WTC11 (cell line): ENCODE measurements around the gene TBL1Y. TPM values are rescaled to one million over a fixed set of nuclear protein-coding genes. Genes with fewer than 3 reads are reported as not detected.

Experiments
- ATAC-seq: fragments of 200-7000 bp; cut with Tn5 transposase; 2 replicates; pipeline ENCODE4 v1.10.0; 2021; ENCODE audit warnings: mild to moderate bottlenecking, moderate library complexity
- CTCF ChIA-PET: fragments of 300-600 bp; sonication (Branson Sonifier 250); formaldehyde crosslinking; loops from one replicate; lab custom pipeline; 2021; ENCODE audit warnings: antibody characterized with exemption; lab: Charles Lee
- POLR2A ChIA-PET: fragments of 350-600 bp; sonication (Branson Sonifier 250); formaldehyde crosslinking; loops from one replicate; lab custom pipeline; 2021; ENCODE audit warnings: antibody characterized with exemption; lab: Charles Lee
- DNase-seq: peaks from one replicate; pipeline ENCODE4 v3.0.0; 2021; ENCODE audit warnings: low spot score
- H3K27ac Mint-ChIP-seq: 2 replicates; pipeline ENCODE4 v1.8.0; 2021; ENCODE audit warnings: mixed read lengths
- H3K27me3 Mint-ChIP-seq: 2 replicates; pipeline ENCODE4 v1.8.0; 2021; ENCODE audit warnings: low read depth, mild to moderate bottlenecking, moderate library complexity, mixed read lengths
- H3K36me3 Mint-ChIP-seq: 2 replicates; pipeline ENCODE4 v1.8.0; 2021; ENCODE audit warnings: mixed read lengths
- H3K4me1 Mint-ChIP-seq: 2 replicates; pipeline ENCODE4 v1.8.0; 2022; ENCODE audit warnings: mixed read lengths
- H3K4me3 Mint-ChIP-seq: 2 replicates; pipeline ENCODE4 v1.8.0; 2021; ENCODE audit warnings: mild to moderate bottlenecking, moderate library complexity, mixed read lengths
- H3K9me3 Mint-ChIP-seq: 2 replicates; pipeline ENCODE4 v1.8.0; 2021; ENCODE audit warnings: mixed read lengths
- AFF4 ChIP-seq: sonication (generic); formaldehyde crosslinking; IDR thresholded peaks from 2 replicates; pipeline ENCODE4 v1.8.1; 2023; ENCODE audit warnings: mild to moderate bottlenecking, missing genetic modification reagents, borderline replicate concordance
- ATF3 ChIP-seq: sonication (generic); formaldehyde crosslinking; conservative IDR thresholded peaks from 2 replicates; pipeline ENCODE4 v1.8.1; 2022; ENCODE audit warnings: mild to moderate bottlenecking, missing genetic modification reagents
- CDX4 ChIP-seq: fragments of 250-450 bp; sonication (Bioruptor Pico); IDR thresholded peaks from 2 replicates; pipeline ENCODE4 v1.9.0; 2021; ENCODE audit warnings: moderate library complexity, mild to moderate bottlenecking, inconsistent platforms, borderline replicate concordance
- EMX1 ChIP-seq: fragments of 250-450 bp; sonication (Bioruptor Pico); IDR thresholded peaks from 2 replicates; pipeline ENCODE4 v1.8.0; 2021; ENCODE audit warnings: mild to moderate bottlenecking
- ESRRA ChIP-seq: sonication (generic); formaldehyde crosslinking; IDR thresholded peaks from 2 replicates; pipeline ENCODE4 v1.8.1; 2022; ENCODE audit warnings: mild to moderate bottlenecking, missing genetic modification reagents, borderline replicate concordance
- FOXP1 ChIP-seq: sonication (generic); formaldehyde crosslinking; IDR thresholded peaks from 2 replicates; pipeline ENCODE4 v1.8.0; 2022; ENCODE audit warnings: missing genetic modification reagents, mild to moderate bottlenecking, moderate library complexity, borderline replicate concordance
- GABPB1 ChIP-seq: sonication (generic); formaldehyde crosslinking; IDR thresholded peaks from 2 replicates; pipeline ENCODE4 v1.8.1; 2023; ENCODE audit warnings: mild to moderate bottlenecking, missing genetic modification reagents
- HMGA2 ChIP-seq: fragments of 250-450 bp; sonication (Bioruptor Pico); IDR thresholded peaks from 2 replicates; pipeline ENCODE4 v1.4.0; 2021; ENCODE audit warnings: mild to moderate bottlenecking, moderate library complexity
- JAZF1 ChIP-seq: fragments of 250-450 bp; sonication (Bioruptor Pico); IDR thresholded peaks from 2 replicates; pipeline ENCODE4 v1.9.0; 2021; ENCODE audit warnings: moderate library complexity, mild to moderate bottlenecking, inconsistent platforms
- KAT7 ChIP-seq: sonication (generic); formaldehyde crosslinking; IDR thresholded peaks from 2 replicates; pipeline ENCODE4 v1.8.1; 2023; ENCODE audit warnings: missing genetic modification reagents, mild to moderate bottlenecking, borderline replicate concordance
- MAX ChIP-seq: sonication (generic); formaldehyde crosslinking; IDR thresholded peaks from 2 replicates; pipeline ENCODE4 v1.8.0; 2022; ENCODE audit warnings: mild to moderate bottlenecking, missing genetic modification reagents
- MXD4 ChIP-seq: fragments of 250-450 bp; sonication (Bioruptor Pico); IDR thresholded peaks from 2 replicates; pipeline ENCODE4 v1.8.0; 2021; ENCODE audit warnings: mild to moderate bottlenecking, moderate library complexity, borderline replicate concordance
- NFATC4 ChIP-seq: fragments of 250-450 bp; sonication (Bioruptor Pico); IDR thresholded peaks from 2 replicates; pipeline ENCODE4 v1.9.0; 2021; ENCODE audit warnings: mild to moderate bottlenecking
- NFE2L1 ChIP-seq: sonication (generic); formaldehyde crosslinking; IDR thresholded peaks from 2 replicates; pipeline ENCODE4 v1.8.1; 2023; ENCODE audit warnings: missing genetic modification reagents
- NR2C2 ChIP-seq: sonication (generic); formaldehyde crosslinking; IDR thresholded peaks from 2 replicates; pipeline ENCODE4 v1.8.0; 2022; ENCODE audit warnings: mild to moderate bottlenecking, missing genetic modification reagents
- NR3C1 ChIP-seq: sonication (generic); formaldehyde crosslinking; conservative IDR thresholded peaks from 2 replicates; pipeline ENCODE4 v1.8.1; 2023; ENCODE audit warnings: low read depth, mild to moderate bottlenecking, missing genetic modification reagents
- OVOL2 ChIP-seq: fragments of 250-450 bp; sonication (Bioruptor Pico); IDR thresholded peaks from 2 replicates; pipeline ENCODE4 v1.9.0; 2021; ENCODE audit warnings: mild to moderate bottlenecking, borderline replicate concordance
- PRDM15 ChIP-seq: sonication (generic); formaldehyde crosslinking; IDR thresholded peaks from 2 replicates; pipeline ENCODE4 v1.8.0; 2022; ENCODE audit warnings: missing genetic modification reagents
- RORB ChIP-seq: fragments of 250-450 bp; sonication (Bioruptor Pico); IDR thresholded peaks from 2 replicates; pipeline ENCODE4 v1.9.0; 2021; ENCODE audit warnings: mild to moderate bottlenecking
- SOX15 ChIP-seq: fragments of 250-450 bp; sonication (Bioruptor Pico); IDR thresholded peaks from 2 replicates; pipeline ENCODE4 v1.9.0; 2021; ENCODE audit warnings: mild to moderate bottlenecking
- SP1 ChIP-seq: sonication (generic); formaldehyde crosslinking; conservative IDR thresholded peaks from 2 replicates; pipeline ENCODE4 v1.8.1; 2022; ENCODE audit warnings: missing genetic modification reagents
- TEAD1 ChIP-seq: sonication (generic); formaldehyde crosslinking; IDR thresholded peaks from 2 replicates; pipeline ENCODE4 v1.8.0; 2022; ENCODE audit warnings: mild to moderate bottlenecking, missing genetic modification reagents
- TP53 ChIP-seq: sonication (generic); formaldehyde crosslinking; IDR thresholded peaks from 2 replicates; pipeline ENCODE4 v1.8.1; 2023; ENCODE audit warnings: mild to moderate bottlenecking, missing genetic modification reagents
- ZBTB43 ChIP-seq: sonication (generic); formaldehyde crosslinking; IDR thresholded peaks from 2 replicates; pipeline ENCODE4 v1.8.1; 2023; ENCODE audit warnings: mild to moderate bottlenecking, missing genetic modification reagents
- ZMAT4 ChIP-seq: fragments of 250-450 bp; sonication (Bioruptor Pico); IDR thresholded peaks from 2 replicates; pipeline ENCODE4 v1.9.0; 2021; ENCODE audit warnings: mild to moderate bottlenecking
- ZNF219 ChIP-seq: sonication (generic); formaldehyde crosslinking; IDR thresholded peaks from 2 replicates; pipeline ENCODE4 v1.8.0; 2023; ENCODE audit warnings: missing genetic modification reagents, mild to moderate bottlenecking, borderline replicate concordance
- ZNF423 ChIP-seq: fragments of 250-450 bp; sonication (Bioruptor Pico); IDR thresholded peaks from 2 replicates; pipeline ENCODE4 v2.1.2; 2022; ENCODE audit warnings: mild to moderate bottlenecking, moderate library complexity
- total RNA-seq: library from RNA; stranded (reverse); gene quantifications from 3 replicates; pipeline ENCODE4 v1.2.3, GENCODE V29; 2021

Gene TBL1Y
- total RNA-seq, 1 experiment from 2014 or later: not detected

- Mint-ChIP-seq H3K4me1 (no peaks in the 10 kb centered on the region), H3K36me3 (no peaks in the 10 kb centered on the region), H3K4me3 (no peak overlapping the region), H3K9me3 (no peaks in the 10 kb centered on the region), H3K27ac (no peak overlapping the region)
- POLR2A ChIA-PET: no interaction called here
- DNase-seq (no peak), ATAC-seq (no peak)
- CTCF ChIA-PET: no interaction called here
- TF ChIP-seq SOX15 (CRISPR knock-in tag) (no peak), NFE2L1 (CRISPR knock-in tag) (no peak), MXD4 (CRISPR knock-in tag) (no peak), HMGA2 (no peak), RORB (no peak), NR2C2 (CRISPR knock-in tag) (no peak), NFATC4 (CRISPR knock-in tag) (no peak), EMX1 (CRISPR knock-in tag) (no peak), KAT7 (no peak), TEAD1 (CRISPR knock-in tag) (no peak), PRDM15 (CRISPR knock-in tag) (no peak), ESRRA (no peak), ATF3 (CRISPR knock-in tag) (no peak), AFF4 (CRISPR knock-in tag) (no peak), SP1 (CRISPR knock-in tag) (no peak)
- TF ChIP-seq, all 79 proteins: peak for 0
- H3K27me3 Mint-ChIP-seq: no peaks in the 10 kb centered on the region
Observed at GRCh38 chrY:6909856-6910255, 641 bp upstream of the TBL1Y start.

GRCh38 chrY:6911253-6911881, 870 bp downstream of the TBL1Y start, which contains the start of gene AMELY:
TSS of gene AMELY (minus strand) at chrY:6911752. CDS start at chrY:6872608, 39,144 bp downstream.
- ATAC-seq (no peak), DNase-seq (no peak)
- no peaks in the 10 kb centered on the region for H3K4me1 Mint-ChIP-seq
- no peak within 1 kb of the TSS for H3K27ac Mint-ChIP-seq
- H3K9me3 Mint-ChIP-seq: no peaks in the 10 kb centered on the region
- ChIA-PET CTCF (no interaction called here), POLR2A (no interaction called here)
- H3K4me3 Mint-ChIP-seq: no peak within 1 kb of the TSS
- no peaks in the 10 kb centered on the region for H3K27me3 Mint-ChIP-seq
- no peaks in the 10 kb centered on the region for H3K36me3 Mint-ChIP-seq
- TF ChIP-seq JAZF1 (CRISPR knock-in tag) (no peak), OVOL2 (CRISPR knock-in tag) (no peak), ZBTB43 (no peak), CDX4 (CRISPR knock-in tag) (no peak), NR2C2 (CRISPR knock-in tag) (no peak), ZNF423 (no peak), ZMAT4 (CRISPR knock-in tag) (no peak), ZNF219 (CRISPR knock-in tag) (no peak), GABPB1 (CRISPR knock-in tag) (no peak), MXD4 (CRISPR knock-in tag) (no peak), TP53 (no peak), FOXP1 (CRISPR knock-in tag) (no peak), NR3C1 (no peak), MAX (CRISPR knock-in tag) (no peak)
